HTR-8/SVneo (cell line): Measurements from ENCODE around the gene BCL2L14.

ENCODE experiments used
- DNase-seq: peaks from one replicate; pipeline ENCODE4 v3.0.0; 2011; ENCODE audit warnings: low spot score, mixed read lengths; ENCODE audit not compliant: insufficient read length
- FAIRE-seq: peaks from 2 replicates; lab custom pipeline; 2011; peaks lifted over from hg19 to GRCh38; lab: Jason Lieb, UNC

The BCL2L14 gene

DNA sequence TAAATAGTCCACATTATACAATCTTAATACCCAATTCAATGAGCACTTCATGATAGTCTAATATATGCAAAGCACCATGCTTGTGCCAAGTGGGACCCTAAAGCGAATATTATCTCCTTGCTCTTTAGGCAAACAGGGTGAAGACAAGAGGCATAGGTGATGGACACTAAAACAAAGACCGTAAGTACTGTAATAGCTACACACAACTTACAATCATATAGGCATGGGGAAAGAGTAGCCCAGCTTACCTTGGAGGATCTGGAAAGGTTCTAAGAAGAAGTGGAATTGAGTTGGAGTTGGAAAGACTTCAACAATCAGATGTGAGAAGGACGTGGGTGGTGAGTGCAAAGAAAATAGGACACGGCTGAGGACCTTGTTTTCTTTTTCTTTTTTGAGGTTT lies 19.1 kb upstream of the BCL2L14 start:
- DNase-seq, result no peak
- FAIRE-seq, result no peak

DNA sequence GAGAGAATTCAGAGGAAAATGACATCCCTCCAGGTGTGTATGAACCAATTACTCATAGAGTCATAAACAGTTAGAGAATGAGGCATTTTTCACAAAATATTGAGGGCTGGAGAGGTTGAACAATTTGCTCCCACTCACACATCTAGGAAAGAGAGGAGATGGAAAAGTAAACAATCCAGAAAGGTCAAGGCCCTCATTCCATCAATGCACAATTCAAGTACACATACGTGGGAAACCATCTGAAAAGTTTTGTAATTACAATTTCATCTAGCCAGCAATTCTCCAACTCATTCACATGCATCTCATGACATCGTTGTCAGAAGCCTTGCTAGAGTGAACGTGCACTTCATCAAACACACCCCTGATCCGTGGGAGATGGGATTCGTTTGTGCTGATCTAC lies 15.7 kb upstream of the BCL2L14 start:
- no peak for DNase-seq
- no peak for FAIRE-seq

- no peak for DNase-seq
- FAIRE-seq, result no peak
These were observed 13.8 kb upstream of the BCL2L14 start for GRCh38 chr12:12056951-12057350.

- DNase-seq, result no peak
- no peak for FAIRE-seq
These were observed 6.1 kb upstream of the BCL2L14 start for GRCh38 chr12:12064596-12064995.

GRCh38 chr12:12068751-12069150 lies 2.0 kb upstream of the BCL2L14 start:
- no peak for FAIRE-seq

DNA sequence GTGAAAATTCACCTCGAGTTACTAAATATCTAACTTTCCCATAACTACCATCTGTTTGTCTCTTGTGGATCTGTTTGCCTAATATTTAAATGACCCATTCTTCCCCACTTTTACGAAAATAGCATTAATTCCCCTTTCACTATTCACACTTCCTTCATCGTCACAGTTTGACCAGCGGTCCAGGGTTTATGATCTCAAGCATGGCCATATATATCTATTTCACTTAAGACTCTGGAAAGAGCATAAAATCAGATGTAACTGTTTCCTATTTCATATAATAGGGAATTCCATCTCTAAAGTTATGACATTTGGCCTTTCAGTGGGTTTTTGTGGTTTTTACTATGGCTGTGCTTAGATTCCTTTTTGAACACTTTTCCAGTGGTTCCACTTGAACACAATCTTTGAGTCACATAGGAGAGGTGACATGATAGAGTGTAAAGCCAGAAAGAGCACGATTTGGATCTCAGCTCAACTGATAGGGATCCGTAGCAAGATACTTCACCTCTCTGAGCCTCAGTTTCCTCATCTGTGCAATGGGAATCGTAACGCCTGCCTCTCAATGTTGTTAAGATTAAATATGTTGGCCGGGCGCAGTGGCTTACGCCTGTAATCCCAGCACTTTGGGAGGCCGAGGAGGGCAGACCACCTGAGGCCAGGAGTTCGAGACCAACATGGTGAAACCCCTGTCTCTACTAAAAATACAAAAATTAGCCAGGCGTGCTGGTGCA lies 754 bp upstream of the BCL2L14 start:
- DNase-seq (no peak), FAIRE-seq (no peak)

More at GRCh38 chr12:12068751-12069150, 2.0 kb upstream of the BCL2L14 start:
- no peak for DNase-seq

DNA sequence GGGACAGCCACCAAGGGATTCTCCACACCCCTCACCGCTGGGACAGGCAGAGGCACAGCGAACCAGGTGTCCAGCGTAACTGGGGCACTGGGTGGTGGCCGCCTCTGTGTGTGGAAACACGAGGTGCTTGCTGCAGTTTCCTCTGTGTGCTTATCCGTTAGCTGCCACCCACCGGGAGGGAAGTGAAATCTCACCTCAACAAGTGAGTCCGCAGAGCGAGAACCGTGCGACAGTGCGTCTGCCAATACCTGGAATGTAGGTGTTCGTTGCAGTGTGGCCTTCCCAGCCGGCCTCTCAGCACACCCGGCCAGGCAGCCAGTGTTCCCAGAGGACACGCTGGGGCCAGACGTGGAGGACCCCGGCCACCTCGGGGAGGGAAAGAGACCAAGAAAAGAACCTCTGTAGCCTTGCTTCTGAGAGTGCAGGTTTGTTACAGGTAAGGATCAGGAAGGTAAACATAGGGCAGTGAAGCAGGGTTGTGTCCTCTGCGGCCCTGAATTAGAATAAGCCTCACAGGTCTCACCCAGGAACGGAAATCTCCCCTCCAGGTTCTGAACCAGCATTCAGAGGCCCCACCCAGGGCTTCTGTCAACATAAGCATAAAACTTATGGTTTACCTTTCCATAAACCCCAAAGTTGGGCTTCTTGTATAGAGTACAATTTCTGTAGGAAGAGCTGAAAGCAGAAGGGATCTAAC lies 1.5 kb downstream of the BCL2L14 start:
- FAIRE-seq (no peak), DNase-seq (no peak)

- no peak for DNase-seq
- FAIRE-seq, result no peak
These were observed 8.6 kb downstream of the BCL2L14 start for GRCh38 chr12:12079291-12079690.

GRCh38 chr12:12081836-12082497 lies 11.2 kb downstream of the BCL2L14 start:
- no peak for FAIRE-seq
- peak; percentile 42 for DNase-seq

- DNase-seq, result no peak
- FAIRE-seq, result no peak
These were observed 12.9 kb downstream of the BCL2L14 start for GRCh38 chr12:12083688-12084087.

- DNase-seq (no peak), FAIRE-seq (no peak)
These were observed 15.6 kb downstream of the BCL2L14 start for GRCh38 chr12:12086362-12086761.

DNA sequence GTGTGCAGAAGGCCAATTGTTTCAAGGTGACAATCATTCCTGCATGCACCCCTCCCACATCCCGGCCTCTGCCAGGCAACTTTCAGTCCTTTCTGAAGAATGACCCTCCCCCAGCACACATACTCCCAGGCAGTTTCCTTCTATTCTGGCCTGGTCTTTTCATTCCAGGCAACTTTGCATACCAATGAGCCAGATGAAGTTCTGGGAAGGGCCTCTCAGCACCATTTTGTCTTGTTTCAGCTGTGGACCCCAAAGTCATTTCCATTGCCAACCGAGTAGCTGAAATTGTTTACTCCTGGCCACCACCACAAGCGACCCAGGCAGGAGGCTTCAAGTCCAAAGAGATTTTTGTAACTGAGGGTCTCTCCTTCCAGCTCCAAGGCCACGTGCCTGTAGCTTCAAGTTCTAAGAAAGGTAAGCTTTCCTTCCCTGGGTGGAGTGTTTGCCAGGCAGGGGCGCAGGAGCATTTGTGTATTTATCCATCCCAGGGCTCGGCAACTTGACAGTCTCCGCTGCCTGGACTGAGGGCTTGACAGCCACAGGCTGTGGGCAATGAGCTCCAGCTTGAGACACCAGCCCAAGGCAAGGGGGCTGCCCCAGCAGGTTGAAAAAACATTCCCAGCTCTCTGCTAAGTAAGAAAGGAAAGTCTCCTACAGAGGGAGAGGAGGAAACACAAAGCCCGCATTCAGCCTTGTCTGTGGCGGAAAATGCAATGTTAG lies 16.4 kb downstream of the BCL2L14 start:
- FAIRE-seq, result no peak
- no peak for DNase-seq

DNA sequence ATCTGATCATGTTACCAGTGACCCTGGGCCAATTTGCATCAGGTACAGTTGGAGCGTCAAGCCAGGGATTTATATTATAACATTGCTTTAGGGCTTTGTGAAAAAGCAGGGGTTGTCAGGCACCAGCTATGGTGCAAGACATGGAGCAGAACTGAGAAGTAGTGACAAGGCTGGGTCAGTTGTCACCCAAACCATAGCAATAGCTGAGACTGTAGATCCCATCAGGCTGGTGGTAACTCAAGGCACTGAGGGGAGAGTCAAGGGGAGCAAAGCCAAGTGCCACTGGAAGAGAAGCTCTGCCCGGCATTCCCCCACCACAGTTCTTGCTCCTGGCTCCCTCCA lies 16.9 kb downstream of the BCL2L14 start:
- FAIRE-seq (no peak), DNase-seq (no peak)

- DNase-seq (no peak), FAIRE-seq (no peak)
These were observed 17.4 kb downstream of the BCL2L14 start for GRCh38 chr12:12088147-12088546.

DNA sequence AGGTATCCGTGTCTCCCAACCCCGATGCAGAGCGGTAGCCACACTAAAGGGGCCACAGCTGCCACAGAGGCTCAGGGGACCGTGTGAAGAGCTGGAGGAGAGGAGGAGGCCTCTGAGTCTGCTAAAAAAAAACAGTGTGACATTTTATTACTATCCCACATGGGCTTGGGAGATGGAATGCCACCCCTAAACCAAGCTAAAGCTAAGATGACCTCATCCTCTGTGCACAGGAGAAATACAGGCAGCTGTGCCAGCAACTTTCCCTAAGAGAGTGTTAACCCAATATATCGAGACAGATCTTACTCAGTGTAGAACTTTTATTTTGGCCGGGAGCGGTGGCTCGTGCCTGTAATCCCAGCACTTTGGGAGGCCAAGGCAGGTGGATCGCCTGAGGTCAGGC lies 18.0 kb downstream of the BCL2L14 start:
- FAIRE-seq, result no peak

GRCh38 chr12:12091071-12091470 lies 20.3 kb downstream of the BCL2L14 start:
- DNase-seq (no peak), FAIRE-seq (no peak)

More for the DNA sequence above, 18.0 kb downstream of the BCL2L14 start:
- no peak for DNase-seq

GRCh38 chr12:12091977-12092663 lies 21.4 kb downstream of the BCL2L14 start:
- DNase-seq (no peak), FAIRE-seq (no peak)

GRCh38 chr12:12094481-12094880 lies 23.7 kb downstream of the BCL2L14 start:
- no peak for FAIRE-seq
- no peak for DNase-seq

- no peak for DNase-seq
- no peak for FAIRE-seq
These were observed 24.3 kb downstream of the BCL2L14 start for GRCh38 chr12:12095021-12095420.
